HepG2 (cell line): ENCODE results near the gene TSPAN9. TPM values are rescaled to one million over a fixed set of nuclear protein-coding genes. Genes with fewer than 3 reads are reported as not detected.

Experiments used
- ASH2L ChIP-seq: fragments of 300-600, 200-600 bp; sonication (generic); IDR thresholded peaks from 2 replicates; pipeline ENCODE4 v1.7.0; 2017; ENCODE audit warnings: low read depth, mild to moderate bottlenecking, moderate library complexity, mixed read lengths, low read length; ENCODE audit not compliant: insufficient read length
- HIC2 ChIP-seq: sonication (generic); formaldehyde crosslinking; IDR thresholded peaks from 2 replicates; pipeline ENCODE4 v1.9.0; 2022; ENCODE audit warnings: low read depth, missing genetic modification reagents
- HNRNPH1 ChIP-seq: fragments of 200-400 bp; formaldehyde crosslinking; optimal IDR thresholded peaks from 2 replicates; pipeline ENCODE3; 2017; ENCODE audit warnings: mild to moderate bottlenecking, low read depth, low read length
- HOXA9 ChIP-seq: sonication (generic); formaldehyde crosslinking; IDR thresholded peaks from 2 replicates; pipeline ENCODE4 v1.8.1; 2022; ENCODE audit warnings: missing genetic modification reagents, mild to moderate bottlenecking, moderate library complexity, borderline replicate concordance
- ZNF136 ChIP-seq: sonication (generic); formaldehyde crosslinking; IDR thresholded peaks from 2 replicates; pipeline ENCODE4 v1.8.1; 2022; ENCODE audit warnings: low read depth, mild to moderate bottlenecking, moderate library complexity, missing genetic modification reagents
- ZNF333 ChIP-seq: sonication (generic); formaldehyde crosslinking; IDR thresholded peaks from 2 replicates; pipeline ENCODE4 v1.4.0; 2020; ENCODE audit warnings: mild to moderate bottlenecking, missing genetic modification reagents, borderline replicate concordance
- ZNF563 ChIP-seq: sonication (generic); formaldehyde crosslinking; IDR thresholded peaks from 2 replicates; pipeline ENCODE4 v1.8.0; 2022; ENCODE audit warnings: mild to moderate bottlenecking, moderate library complexity, missing genetic modification reagents
- ZNF878 ChIP-seq: sonication (generic); formaldehyde crosslinking; IDR thresholded peaks from 2 replicates; pipeline ENCODE4 v1.8.1; 2023; ENCODE audit warnings: mild to moderate bottlenecking, missing genetic modification reagents, moderate library complexity
- ZNF883 ChIP-seq: sonication (generic); formaldehyde crosslinking; IDR thresholded peaks from 2 replicates; pipeline ENCODE4 v1.5.1; 2020; ENCODE audit warnings: mild to moderate bottlenecking, missing genetic modification reagents; ENCODE audit errors: not compliant biosample characterization
- polyA plus RNA-seq, 8 experiments: library from polyadenylated mRNA; depleted of rRNA in 3 of 8; stranded (reverse) in 7 of 8; unstranded in 1 of 8; fragments of >200 nt; fragmentation: Illumina TruSeq in 4 of 8; extraction: Trizol in 4 of 8; gene quantifications; 2 replicates each; pipeline versions ENCODE4 v1.2.1 to v1.2.3, GENCODE V29; 2011 to 2016; ENCODE audit warnings: low read depth in 4 of 8, missing spikeins in 1 of 8, mixed read lengths in 1 of 8; ENCODE audit not compliant: insufficient read depth in 1 of 8
- total RNA-seq, 5 experiments: library from RNA; depleted of rRNA; stranded (reverse); fragments of >200 nt; fragmentation: Illumina TruSeq; extraction: Trizol; gene quantifications; 2 replicates each; pipeline ENCODE4 v1.2.3, GENCODE V29; 2016; ENCODE audit warnings: low read depth in 1 of 5
- TF ChIP-seq, protein P1 (sequence below): sonication (generic); formaldehyde crosslinking; IDR thresholded peaks from 2 replicates; pipeline ENCODE4 v1.4.0; 2020; ENCODE audit warnings: missing genetic modification reagents
- TF ChIP-seq, protein P2 (sequence below), 2 experiments: sonication (generic) in 1 of 2; formaldehyde crosslinking in 1 of 2; IDR thresholded peaks; 2 replicates each; pipeline versions ENCODE4 v1.6.1 to v1.9.0; 2014 to 2022; ENCODE audit warnings: antibody characterized with exemption in 1 of 2, borderline replicate concordance in 1 of 2, inconsistent platforms in 1 of 2, low read depth in 1 of 2, missing genetic modification reagents in 1 of 2

Gene TSPAN9
- total and polyA plus RNA-seq, 2 of the 13 experiments (the other 11 are each of a cell fraction or from before 2014, with no cell fraction given), result 18.1 to 42.3 TPM

- TF ChIP-seq, protein P1, sequence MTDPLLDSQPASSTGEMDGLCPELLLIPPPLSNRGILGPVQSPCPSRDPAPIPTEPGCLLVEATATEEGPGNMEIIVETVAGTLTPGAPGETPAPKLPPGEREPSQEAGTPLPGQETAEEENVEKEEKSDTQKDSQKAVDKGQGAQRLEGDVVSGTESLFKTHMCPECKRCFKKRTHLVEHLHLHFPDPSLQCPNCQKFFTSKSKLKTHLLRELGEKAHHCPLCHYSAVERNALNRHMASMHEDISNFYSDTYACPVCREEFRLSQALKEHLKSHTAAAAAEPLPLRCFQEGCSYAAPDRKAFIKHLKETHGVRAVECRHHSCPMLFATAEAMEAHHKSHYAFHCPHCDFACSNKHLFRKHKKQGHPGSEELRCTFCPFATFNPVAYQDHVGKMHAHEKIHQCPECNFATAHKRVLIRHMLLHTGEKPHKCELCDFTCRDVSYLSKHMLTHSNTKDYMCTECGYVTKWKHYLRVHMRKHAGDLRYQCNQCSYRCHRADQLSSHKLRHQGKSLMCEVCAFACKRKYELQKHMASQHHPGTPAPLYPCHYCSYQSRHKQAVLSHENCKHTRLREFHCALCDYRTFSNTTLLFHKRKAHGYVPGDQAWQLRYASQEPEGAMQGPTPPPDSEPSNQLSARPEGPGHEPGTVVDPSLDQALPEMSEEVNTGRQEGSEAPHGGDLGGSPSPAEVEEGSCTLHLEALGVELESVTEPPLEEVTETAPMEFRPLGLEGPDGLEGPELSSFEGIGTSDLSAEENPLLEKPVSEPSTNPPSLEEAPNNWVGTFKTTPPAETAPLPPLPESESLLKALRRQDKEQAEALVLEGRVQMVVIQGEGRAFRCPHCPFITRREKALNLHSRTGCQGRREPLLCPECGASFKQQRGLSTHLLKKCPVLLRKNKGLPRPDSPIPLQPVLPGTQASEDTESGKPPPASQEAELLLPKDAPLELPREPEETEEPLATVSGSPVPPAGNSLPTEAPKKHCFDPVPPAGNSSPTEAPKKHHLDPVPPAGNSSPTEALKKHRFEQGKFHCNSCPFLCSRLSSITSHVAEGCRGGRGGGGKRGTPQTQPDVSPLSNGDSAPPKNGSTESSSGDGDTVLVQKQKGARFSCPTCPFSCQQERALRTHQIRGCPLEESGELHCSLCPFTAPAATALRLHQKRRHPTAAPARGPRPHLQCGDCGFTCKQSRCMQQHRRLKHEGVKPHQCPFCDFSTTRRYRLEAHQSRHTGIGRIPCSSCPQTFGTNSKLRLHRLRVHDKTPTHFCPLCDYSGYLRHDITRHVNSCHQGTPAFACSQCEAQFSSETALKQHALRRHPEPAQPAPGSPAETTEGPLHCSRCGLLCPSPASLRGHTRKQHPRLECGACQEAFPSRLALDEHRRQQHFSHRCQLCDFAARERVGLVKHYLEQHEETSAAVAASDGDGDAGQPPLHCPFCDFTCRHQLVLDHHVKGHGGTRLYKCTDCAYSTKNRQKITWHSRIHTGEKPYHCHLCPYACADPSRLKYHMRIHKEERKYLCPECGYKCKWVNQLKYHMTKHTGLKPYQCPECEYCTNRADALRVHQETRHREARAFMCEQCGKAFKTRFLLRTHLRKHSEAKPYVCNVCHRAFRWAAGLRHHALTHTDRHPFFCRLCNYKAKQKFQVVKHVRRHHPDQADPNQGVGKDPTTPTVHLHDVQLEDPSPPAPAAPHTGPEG, result no peak
- TF ChIP-seq HOXA9 (CRISPR knock-in tag) (no peak), ZNF883 (no peak), ASH2L (peak; percentile 57), ZNF563 (CRISPR knock-in tag) (0 out of 2 replicates have a peak, but pooled peaks have one; percentile 45), ZNF136 (CRISPR knock-in tag) (0 out of 2 replicates have a peak, but pooled peaks have one; percentile 63), ZNF878 (CRISPR knock-in tag) (peak; percentile 38; the same call in 1 of the 2 replicates), HNRNPH1 (no peak), ZNF333 (no peak), HIC2 (no peak)
- TF ChIP-seq, protein P2, sequence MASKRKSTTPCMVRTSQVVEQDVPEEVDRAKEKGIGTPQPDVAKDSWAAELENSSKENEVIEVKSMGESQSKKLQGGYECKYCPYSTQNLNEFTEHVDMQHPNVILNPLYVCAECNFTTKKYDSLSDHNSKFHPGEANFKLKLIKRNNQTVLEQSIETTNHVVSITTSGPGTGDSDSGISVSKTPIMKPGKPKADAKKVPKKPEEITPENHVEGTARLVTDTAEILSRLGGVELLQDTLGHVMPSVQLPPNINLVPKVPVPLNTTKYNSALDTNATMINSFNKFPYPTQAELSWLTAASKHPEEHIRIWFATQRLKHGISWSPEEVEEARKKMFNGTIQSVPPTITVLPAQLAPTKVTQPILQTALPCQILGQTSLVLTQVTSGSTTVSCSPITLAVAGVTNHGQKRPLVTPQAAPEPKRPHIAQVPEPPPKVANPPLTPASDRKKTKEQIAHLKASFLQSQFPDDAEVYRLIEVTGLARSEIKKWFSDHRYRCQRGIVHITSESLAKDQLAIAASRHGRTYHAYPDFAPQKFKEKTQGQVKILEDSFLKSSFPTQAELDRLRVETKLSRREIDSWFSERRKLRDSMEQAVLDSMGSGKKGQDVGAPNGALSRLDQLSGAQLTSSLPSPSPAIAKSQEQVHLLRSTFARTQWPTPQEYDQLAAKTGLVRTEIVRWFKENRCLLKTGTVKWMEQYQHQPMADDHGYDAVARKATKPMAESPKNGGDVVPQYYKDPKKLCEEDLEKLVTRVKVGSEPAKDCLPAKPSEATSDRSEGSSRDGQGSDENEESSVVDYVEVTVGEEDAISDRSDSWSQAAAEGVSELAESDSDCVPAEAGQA (IDR thresholded peaks at IDR 0.05; ENCODE audit: low read depth), result 0 out of 2 replicates have a peak, but pooled peaks have one; percentile 45
- TF ChIP-seq, protein P2 (CRISPR knock-in tag; IDR thresholded peaks at IDR 0.05; ENCODE audit: borderline replicate concordance), result no peak
Observed at GRCh38 chr12:3335078-3335487, 257.9 kb downstream of the TSPAN9 start (continued).
